Ascending aorta (tissue), 2 donors: Measurements from ENCODE around the gene AHCY. TPM values are rescaled to one million over a fixed set of nuclear protein-coding genes. Genes with fewer than 3 reads are reported as not detected.
"Not testable (repeated sequence)": the region's sequence is repeated elsewhere in the genome, so short reads cannot be mapped to it uniquely, and the experiment has no call there.

Source experiments
- DNase-seq, 2 donors: peaks; one replicate each; pipeline ENCODE4 v3.0.0-alpha.2; 2019; ENCODE audit warnings: low spot score in 2 of 2
- H3K27ac ChIP-seq, 2 donors: fragments of 200-600 bp; sonication (generic); one replicate each; pipeline ENCODE4 v1.5.1; 2016 to 2017; ENCODE audit warnings: mild to moderate bottlenecking in 1 of 2
- H3K27me3 ChIP-seq: fragments of 200-600 bp; sonication (generic); one replicate; pipeline ENCODE4 v1.5.1; 2017
- H3K36me3 ChIP-seq, 2 donors: fragments of 200-600 bp; sonication (generic); one replicate each; pipeline ENCODE4 v1.5.1; 2016
- H3K4me1 ChIP-seq, 2 donors: fragments of 200-600 bp; sonication (generic); one replicate each; pipeline ENCODE4 v1.5.1; 2016 to 2017; ENCODE audit warnings: mild to moderate bottlenecking in 1 of 2
- H3K4me3 ChIP-seq, 2 donors: fragments of 200-600 bp; sonication (generic); one replicate each; pipeline ENCODE4 v1.5.1; 2016 to 2017; ENCODE audit warnings: mild to moderate bottlenecking in 1 of 2
- H3K9me3 ChIP-seq, 2 donors: fragments of 200-600 bp; sonication (generic); one replicate each; pipeline ENCODE4 v1.5.1; 2016
- intact Hi-C: fragments of 100-400 bp; cut with DNase I; formaldehyde crosslinking; loops from one replicate; pipeline ENCODE4 v1.15.1; 2023
- total RNA-seq: library from RNA; depleted of rRNA; stranded (reverse); fragments of >200 nt; gene quantifications from one replicate; pipeline ENCODE4 v1.1.0, GENCODE V29; 2016
- TF ChIP-seq, protein P1 (sequence below), 3 experiments: fragments of 200-600 bp in 2 of 3; fragments of 450-650 bp in 1 of 3; sonication (generic) in 2 of 3; IDR thresholded peaks; one replicate each; pipeline ENCODE4 v1.5.1; 2016 to 2019; ENCODE audit warnings: antibody characterized with exemption in 3 of 3, mild to moderate bottlenecking in 1 of 3, moderate library complexity in 1 of 3

AHCY gene
- total RNA-seq, 1 donor from 2014 or later = 93.8 TPM

DNA sequence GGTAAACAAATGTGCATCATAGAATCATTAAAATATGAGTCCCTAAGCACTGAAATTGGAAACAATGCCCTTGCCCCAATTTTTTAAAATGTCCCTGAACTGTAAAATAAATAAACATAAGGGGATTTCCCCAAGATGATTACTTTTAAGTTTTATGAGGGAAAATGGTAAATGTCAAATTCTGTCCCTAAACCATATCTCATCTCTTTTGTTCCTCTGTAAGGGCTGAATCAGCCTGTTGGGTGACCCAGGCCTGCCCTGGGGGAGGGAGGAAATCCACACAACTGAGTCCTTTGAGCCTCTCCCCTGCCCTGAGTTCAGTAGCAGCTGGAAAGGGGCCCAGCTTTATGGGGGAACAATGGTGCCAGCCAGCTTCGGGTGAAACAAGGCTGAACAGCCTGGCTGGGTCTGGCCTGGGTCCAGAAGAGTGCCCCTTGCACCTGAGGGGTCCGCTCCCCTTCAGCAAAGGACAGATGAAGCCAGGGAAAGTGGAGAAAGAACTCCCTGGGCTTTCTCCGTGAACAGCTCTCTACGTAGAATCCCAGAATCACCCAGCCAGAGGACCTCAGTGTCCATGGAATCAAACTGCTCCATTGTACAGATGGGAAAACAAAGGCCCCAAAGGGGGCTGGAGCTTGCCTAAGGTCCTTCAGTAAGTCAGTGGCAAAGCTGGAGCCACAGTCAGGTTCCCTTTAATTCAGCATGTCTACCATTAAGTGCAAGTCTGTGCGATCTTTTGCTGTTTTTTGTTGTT is 31.7 kb upstream of the AHCY start:
- Histone ChIP-seq H3K4me1 (no peaks in the 10 kb centered on the region), H3K27me3 (no peaks in the 10 kb centered on the region), H3K9me3 (no peaks in the 10 kb centered on the region), H3K36me3 (no peaks in the 10 kb centered on the region), H3K4me3 (no peak overlapping the region), H3K27ac (no peak overlapping the region)
- intact Hi-C loops = no loop called here
- TF ChIP-seq, protein P1, sequence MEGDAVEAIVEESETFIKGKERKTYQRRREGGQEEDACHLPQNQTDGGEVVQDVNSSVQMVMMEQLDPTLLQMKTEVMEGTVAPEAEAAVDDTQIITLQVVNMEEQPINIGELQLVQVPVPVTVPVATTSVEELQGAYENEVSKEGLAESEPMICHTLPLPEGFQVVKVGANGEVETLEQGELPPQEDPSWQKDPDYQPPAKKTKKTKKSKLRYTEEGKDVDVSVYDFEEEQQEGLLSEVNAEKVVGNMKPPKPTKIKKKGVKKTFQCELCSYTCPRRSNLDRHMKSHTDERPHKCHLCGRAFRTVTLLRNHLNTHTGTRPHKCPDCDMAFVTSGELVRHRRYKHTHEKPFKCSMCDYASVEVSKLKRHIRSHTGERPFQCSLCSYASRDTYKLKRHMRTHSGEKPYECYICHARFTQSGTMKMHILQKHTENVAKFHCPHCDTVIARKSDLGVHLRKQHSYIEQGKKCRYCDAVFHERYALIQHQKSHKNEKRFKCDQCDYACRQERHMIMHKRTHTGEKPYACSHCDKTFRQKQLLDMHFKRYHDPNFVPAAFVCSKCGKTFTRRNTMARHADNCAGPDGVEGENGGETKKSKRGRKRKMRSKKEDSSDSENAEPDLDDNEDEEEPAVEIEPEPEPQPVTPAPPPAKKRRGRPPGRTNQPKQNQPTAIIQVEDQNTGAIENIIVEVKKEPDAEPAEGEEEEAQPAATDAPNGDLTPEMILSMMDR (IDR thresholded peaks at IDR 0.05) = no peak
- DNase-seq = no peak

DNA sequence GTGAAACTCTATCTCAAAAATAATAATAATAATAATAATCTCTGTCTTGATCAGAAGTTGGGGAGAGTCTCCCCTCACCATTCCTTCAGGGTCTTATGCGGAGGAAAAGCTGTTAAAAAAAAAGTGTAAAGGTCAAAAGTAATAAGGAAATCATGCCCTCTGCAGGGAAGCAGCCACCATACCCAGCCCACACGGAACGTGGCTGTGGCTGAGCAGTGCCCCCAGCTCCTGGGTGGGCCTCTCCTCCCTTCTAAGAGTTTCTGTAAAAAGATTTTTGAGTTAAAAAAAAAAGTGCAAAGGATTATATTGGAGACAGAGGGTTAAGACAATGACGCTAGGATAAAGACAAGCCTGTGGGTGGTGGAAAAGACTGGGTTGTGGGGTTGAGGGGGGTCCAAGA is 30.6 kb upstream of the AHCY start:
- TF ChIP-seq, protein P1 (IDR thresholded peaks at IDR 0.05) = no peak
- no peak overlapping the region for H3K27ac ChIP-seq
- H3K4me3 ChIP-seq = no peak overlapping the region
- H3K9me3 ChIP-seq = no peaks in the 10 kb centered on the region
- intact Hi-C loops = no loop called here
- H3K36me3 ChIP-seq = no peaks in the 10 kb centered on the region
- no peaks in the 10 kb centered on the region for H3K27me3 ChIP-seq
- DNase-seq = no peak
- no peaks in the 10 kb centered on the region for H3K4me1 ChIP-seq

DNA sequence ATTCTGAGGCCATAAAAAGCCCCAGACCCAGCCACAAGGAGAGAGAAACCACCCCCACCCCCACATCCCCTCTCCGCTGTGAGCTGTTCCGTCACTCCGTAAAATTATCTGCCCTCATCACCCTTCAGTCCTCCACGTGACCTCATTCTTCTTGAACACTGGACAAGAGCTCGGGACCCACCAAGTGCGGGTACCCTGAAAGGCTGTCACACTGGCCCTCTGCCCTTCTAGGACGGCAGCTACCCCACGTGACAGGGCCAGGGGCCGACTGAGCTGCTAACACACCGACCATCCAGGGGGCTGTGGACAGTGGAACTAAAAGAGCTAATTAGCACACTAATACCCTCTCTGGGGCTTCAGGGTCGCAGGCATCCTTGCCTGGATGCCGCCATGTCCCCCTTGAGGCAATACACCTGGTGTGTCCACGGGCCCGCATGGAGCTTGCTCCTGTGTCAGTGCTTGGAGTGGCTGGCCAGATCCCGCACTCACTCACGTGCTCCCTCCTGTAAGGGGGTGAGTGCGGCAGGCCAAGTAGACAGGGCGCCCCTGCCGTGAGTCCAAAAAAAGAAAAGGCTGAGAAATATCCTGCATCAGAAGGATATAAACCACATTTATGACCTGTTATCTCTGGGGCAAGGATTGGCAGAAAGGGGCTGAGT is 29.2 kb upstream of the AHCY start:
- Histone ChIP-seq H3K27me3 (no peaks in the 10 kb centered on the region), H3K36me3 (no peaks in the 10 kb centered on the region), H3K4me3 (no peak overlapping the region), H3K9me3 (no peaks in the 10 kb centered on the region), H3K27ac (no peak overlapping the region), H3K4me1 (no peaks in the 10 kb centered on the region)
- DNase-seq = no peak
- intact Hi-C loops = no loop called here
- TF ChIP-seq, protein P1 (IDR thresholded peaks at IDR 0.05) = no peak

DNA sequence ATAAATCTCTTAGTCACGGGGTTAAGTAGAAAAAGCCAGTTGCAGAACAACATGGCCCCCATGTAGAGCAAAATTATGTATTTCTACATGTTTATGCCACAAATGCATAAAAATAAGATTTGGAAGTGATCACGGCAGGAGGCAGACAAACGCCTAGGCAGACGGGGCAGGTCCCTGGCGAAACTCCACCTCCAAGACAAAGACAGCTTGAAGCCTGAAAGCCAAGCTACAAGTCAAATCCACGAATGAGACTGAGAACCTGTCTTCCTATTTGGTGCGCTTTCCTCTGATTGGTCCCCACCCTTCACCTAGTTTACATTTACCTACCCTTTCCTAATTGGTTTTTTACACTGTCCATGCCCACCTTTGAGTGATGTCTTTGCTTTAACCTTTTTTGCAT is 28.7 kb upstream of the AHCY start:
- DNase-seq = no peak
- TF ChIP-seq, protein P1 (IDR thresholded peaks at IDR 0.05) = no peak
- intact Hi-C loops = no loop called here
- H3K4me1 ChIP-seq = no peaks in the 10 kb centered on the region
- no peaks in the 10 kb centered on the region for H3K27me3 ChIP-seq
- no peak overlapping the region for H3K4me3 ChIP-seq
- H3K36me3 ChIP-seq = no peaks in the 10 kb centered on the region
- no peak overlapping the region for H3K27ac ChIP-seq
- no peaks in the 10 kb centered on the region for H3K9me3 ChIP-seq

DNA sequence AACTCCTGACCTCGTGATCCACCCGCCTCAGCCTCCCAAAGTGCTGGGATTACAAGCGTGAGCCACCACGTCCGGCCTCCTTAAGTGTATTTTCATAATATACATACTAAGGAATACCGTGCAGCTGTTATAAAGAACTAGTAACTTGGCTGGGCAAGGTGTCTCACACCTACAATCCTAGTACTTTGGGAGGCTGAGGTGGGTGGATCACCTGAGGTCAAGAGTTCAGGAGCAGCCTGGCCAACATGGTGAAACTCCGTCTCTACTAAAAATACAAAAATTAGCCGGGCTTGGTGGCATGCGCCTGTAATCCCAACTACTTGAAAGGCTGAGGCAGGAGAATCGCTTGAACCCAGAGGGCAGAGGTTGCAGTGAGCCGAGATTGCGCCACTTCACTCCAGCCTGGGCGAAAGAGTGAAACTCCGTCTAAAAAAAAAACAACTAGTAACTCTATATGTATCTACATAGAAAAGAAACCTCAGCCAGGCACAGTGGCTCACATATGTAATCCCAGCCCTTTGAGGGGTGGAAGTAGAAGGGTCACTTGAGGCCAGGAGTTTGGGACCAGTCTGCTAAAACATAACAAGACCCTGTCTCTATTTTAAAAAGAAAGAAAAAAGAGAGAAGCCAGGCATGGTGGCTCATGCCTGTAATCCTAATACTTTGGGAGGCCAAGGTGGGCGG is 27.8 kb upstream of the AHCY start:
- H3K27ac ChIP-seq, intact Hi-C loops, H3K27me3 ChIP-seq: not testable (repeated sequence)

More for the DNA sequence above, 27.8 kb upstream of the AHCY start:
- DNase-seq, H3K4me1 ChIP-seq, H3K36me3 ChIP-seq, H3K4me3 ChIP-seq, H3K9me3 ChIP-seq: not testable (repeated sequence)
